ENCODE measurements around the gene UNK.

DNA sequence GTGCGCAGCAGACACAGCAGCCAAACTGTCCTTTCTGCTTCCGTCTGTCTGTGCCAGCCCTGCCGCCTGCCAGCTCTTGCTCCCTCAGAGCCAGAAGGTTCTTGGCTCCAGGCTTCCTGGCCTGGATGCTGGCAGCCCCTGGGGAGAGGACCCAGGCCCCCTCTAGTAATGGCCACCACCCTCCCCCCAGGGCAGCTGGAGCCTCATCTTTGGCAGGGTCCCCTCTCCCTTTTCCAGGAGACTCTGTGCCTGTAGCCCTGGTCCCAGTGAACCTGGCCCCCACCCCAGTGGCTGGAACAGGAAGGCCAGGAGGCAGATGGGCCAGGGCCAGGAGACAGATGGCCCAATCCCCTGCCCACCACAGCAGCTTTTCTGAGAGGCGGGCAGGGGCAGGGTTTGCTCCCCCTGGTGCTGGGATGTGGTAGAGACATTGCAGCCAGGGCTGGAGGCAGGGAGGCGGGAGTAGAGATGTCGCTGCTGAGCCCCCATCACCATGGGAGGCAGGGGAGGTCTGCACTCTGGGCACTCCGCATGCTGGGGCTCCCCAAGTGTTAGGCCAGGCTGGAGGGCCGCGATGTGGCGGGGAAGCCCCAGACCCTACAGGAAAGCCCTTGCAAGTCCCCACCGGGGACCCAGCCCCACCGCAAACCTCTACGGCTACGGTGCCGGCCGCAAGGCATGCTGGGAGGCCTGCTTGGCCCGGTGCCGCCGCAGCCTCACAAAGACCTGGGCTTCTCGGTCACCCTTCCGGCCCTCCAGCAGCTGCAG is 42.9 kb downstream of the UNK start:
- TF ChIP-seq, protein P1, sequence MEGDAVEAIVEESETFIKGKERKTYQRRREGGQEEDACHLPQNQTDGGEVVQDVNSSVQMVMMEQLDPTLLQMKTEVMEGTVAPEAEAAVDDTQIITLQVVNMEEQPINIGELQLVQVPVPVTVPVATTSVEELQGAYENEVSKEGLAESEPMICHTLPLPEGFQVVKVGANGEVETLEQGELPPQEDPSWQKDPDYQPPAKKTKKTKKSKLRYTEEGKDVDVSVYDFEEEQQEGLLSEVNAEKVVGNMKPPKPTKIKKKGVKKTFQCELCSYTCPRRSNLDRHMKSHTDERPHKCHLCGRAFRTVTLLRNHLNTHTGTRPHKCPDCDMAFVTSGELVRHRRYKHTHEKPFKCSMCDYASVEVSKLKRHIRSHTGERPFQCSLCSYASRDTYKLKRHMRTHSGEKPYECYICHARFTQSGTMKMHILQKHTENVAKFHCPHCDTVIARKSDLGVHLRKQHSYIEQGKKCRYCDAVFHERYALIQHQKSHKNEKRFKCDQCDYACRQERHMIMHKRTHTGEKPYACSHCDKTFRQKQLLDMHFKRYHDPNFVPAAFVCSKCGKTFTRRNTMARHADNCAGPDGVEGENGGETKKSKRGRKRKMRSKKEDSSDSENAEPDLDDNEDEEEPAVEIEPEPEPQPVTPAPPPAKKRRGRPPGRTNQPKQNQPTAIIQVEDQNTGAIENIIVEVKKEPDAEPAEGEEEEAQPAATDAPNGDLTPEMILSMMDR (IDR thresholded peaks at IDR 0.05; ENCODE audit: low read depth, low read length) = peak; percentile 59
- no peak for TF ChIP-seq EZH2phosphoT487 (IDR thresholded peaks at IDR 0.05; ENCODE audit: low read depth)

Data from OCI-LY3 (cell line).